GOT3 (cell line): ENCODE results near the gene TSC22D4.
"Not testable (repeated sequence)": the region's sequence is repeated elsewhere in the genome, so short reads cannot be mapped to it uniquely, and the experiment has no call there.

ENCODE experiments used
- DNase-seq: peaks from one replicate; lab custom pipeline; 2025; ENCODE audit warnings: mixed read lengths; lab: John Stamatoyannopoulos, UW

Gene TSC22D4

DNA sequence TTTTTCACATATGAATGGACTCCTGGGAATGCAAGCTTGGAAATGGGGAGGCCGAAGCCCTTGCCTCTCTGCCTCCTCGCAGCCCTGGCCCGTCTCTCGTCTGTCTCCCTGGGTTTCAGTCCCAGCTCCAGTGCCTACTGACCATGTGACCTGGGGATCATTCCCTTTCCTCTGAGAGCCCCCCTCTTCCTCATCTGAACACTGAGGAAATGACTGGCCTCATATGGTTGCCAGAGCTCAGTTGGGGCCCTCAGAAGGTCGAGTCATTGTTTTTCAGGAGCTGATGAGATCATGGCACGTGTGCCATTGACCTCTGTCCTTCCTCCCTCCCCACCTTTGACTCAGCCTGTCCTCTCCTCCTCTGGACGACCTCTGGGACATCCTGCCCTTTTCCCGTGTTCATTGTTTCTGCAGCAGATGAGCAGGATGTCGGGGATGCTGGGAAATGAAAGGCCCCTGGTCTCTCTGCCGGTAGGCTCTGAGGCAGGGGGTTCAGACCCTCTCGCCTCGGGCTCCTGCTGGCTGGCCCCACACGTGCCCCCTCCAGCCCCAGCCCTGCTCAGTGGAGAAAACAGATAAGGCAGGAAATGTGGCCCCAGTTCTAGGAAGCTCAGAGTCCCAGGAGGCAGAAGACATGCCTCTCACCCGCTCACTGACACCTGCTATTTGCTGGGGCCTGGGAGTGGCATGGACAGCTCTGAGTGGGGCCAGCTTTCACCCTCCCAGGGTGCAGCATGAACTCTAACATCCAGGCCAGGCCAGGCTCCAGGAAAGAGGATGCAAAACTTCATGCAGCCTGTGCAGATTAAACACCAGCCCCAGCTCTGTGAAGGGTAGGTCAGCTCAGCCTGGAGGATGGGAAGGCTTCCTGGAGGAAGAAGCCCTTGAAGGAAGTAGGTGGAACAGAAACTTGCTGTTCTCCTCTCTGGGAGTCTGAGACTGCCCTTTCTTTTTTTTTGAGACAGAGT lies 34.4 kb downstream of the TSC22D4 start:
- DNase-seq, result no peak

DNA sequence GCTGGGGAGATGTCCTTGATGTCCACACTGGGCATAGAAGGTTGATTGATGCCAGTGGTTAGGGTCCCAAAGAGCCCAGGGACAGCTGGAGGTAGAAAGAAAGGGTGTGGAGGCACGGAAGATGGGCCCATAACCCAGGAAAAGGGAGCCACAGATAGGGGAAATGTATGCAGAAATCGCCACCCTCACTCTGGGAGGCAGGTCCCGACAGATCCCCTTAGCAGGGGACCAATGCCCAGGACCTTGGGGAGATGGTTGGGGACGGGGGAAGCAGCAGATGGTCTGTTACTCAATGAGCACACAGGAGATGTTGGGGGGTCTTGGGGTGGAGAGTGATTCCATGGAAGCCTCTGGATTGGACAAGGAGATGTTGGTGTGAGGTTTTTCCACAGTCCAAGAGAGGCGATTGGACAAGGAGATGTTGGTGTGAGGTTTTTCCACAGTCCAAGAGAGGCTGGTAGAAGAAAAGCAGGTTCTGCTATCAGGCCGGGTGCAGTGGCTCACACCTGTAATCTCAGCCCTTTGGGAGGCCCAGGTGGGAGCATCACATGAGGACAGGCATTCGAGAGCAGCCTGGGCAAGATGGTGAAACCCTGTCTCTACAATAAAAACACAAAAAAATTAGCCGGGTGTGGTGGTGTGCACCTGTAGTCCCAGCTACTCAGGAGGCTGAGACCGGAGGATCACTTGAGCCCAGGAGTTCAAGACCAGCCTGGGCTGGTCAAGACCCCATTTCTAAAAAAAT lies 35.7 kb downstream of the TSC22D4 start:
- DNase-seq, result no peak

DNA sequence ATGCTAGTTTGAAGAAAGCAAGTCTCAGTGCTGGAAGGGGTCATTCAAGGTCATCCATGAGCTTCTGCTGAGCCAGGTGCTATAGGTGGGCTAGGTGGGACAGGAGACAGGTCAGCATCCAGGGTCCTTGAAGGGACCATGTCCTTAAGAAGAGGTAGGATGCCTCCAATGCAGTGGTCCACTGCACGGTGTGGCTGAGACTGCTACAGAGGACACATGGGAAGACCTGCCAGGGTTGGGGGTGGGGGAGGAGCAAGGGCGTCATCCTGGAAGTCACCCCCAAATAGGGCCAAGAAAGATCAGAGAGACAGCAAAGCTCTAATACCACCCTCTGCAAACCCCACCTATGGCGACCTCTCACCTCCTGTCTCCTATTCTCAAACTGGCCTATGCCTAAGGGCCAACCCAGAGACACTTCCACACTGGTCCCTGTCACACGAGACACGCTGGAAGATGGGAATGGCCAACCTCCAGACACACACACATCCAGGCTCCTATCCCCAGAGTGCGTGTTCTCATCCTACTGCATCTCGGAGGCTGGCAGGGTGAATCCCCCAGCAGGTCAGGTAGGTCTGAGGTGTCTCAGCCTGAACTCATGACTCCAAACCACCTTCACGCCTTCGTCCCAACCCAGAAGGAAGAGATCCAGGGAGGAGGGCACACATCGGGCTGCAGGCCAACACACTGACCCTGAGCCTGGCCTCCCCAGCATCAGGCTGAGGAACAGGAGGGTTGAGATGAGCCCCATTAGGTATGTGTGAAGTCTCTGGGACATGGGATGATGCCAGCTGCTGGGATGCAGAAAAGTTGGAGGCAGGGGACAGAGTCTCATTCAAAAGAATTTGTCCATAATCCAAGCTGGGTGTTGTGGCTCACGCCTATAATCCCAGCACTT lies 37.1 kb downstream of the TSC22D4 start:
- no peak for DNase-seq

DNA sequence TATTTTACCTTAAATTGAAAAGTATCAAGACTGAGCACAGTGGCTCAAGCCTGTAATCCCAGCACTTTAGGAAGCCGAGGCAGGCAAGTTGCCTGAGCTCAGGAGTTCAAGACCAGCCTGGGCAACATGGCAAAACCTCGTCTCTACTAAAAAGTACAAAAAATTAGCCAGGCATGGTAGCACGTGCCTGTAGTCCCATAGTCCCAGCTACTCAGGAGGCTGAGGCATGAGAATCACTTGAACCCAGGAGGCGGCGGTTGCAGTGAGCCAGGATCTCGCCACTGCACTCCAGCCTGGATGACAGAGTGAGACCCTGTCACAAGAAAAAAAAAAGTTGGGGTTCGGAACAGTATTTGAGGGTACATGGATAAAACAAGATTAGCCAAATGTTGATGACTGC lies 39.8 kb downstream of the TSC22D4 start:
- DNase-seq, result not testable (repeated sequence)

DNA sequence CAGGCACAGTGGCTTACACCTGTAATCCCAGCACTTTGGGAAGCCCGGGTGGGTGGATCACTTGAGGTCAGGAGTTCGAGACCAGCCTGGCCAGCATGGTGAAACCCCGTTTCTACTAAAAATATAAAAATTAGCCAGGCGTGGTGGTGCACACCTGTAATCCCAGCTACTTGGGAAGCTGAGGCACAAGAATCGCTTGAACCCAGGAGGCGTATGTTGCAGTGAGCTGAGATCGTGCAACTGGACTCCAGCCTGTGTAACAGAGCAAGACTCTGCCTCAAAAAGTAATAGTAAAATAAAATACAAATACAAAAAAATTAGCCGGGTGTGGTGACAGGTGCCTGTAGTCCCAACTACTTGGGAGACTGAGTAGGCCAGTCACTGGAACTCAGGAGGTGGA lies 40.3 kb downstream of the TSC22D4 start:
- DNase-seq, result not testable (repeated sequence)

DNA sequence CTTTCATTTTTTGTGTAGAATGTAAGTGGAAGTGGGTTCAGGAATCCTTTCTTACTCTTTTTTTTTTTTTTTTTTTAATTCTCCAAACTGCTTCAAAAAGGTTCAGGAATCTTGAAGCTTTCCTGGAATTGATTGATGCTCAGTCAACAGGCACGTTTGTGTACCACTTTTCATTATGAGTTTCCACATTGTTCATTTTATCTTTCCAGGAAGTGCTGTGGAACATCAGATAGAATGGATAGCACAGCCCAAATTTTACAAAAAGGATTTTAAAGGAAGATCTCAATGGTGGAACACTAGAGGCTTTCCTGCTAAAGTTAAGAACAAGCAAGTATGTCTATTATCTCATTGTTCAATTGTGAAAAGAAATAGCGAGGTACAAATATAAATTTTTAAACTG lies 40.8 kb downstream of the TSC22D4 start:
- DNase-seq, result no peak

DNA sequence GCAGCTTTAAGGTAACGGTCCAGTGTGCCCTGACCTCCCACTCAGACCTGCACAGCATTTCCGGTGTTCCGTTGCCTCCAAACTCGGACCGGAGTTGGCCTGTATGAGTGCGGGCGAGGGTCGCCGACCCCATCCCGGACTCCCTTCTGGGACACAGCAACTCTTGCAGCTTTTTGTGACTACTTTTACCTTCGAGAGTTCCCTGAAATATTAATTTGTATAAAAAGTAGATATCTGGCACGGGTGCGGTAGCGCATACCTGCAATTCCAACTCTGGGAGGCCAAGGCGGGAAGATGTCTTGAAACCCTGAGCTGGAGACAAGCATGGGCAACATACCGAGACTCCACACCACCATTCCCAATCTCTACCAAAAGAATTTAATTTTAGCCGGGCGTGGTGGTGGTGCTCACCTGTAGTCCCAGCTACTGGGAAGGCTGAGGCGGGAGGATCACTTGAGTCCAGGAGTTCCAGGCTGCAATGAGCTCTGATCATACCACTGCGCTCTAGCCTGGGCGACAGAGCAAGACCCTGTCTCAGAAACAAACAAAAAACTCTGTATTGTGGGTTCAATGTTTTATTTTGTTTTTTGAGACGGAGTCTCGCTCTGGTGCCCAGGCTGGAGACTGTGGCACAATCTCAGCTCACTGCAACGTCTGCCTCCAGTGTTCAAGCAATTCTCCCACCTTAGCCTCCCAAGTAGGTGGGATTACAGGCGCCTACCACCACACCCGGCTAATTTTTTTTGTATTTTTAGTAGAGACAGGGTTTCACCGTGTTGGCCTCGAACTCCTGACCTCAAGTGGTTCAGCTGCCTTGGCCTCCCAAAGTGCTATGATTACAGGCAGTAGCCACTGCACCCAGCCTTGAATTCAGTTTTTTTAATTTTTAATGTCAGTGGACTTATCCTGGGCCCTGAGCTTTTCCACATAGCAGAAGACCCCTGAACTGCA lies 41.6 kb downstream of the TSC22D4 start:
- DNase-seq, result no peak

DNA sequence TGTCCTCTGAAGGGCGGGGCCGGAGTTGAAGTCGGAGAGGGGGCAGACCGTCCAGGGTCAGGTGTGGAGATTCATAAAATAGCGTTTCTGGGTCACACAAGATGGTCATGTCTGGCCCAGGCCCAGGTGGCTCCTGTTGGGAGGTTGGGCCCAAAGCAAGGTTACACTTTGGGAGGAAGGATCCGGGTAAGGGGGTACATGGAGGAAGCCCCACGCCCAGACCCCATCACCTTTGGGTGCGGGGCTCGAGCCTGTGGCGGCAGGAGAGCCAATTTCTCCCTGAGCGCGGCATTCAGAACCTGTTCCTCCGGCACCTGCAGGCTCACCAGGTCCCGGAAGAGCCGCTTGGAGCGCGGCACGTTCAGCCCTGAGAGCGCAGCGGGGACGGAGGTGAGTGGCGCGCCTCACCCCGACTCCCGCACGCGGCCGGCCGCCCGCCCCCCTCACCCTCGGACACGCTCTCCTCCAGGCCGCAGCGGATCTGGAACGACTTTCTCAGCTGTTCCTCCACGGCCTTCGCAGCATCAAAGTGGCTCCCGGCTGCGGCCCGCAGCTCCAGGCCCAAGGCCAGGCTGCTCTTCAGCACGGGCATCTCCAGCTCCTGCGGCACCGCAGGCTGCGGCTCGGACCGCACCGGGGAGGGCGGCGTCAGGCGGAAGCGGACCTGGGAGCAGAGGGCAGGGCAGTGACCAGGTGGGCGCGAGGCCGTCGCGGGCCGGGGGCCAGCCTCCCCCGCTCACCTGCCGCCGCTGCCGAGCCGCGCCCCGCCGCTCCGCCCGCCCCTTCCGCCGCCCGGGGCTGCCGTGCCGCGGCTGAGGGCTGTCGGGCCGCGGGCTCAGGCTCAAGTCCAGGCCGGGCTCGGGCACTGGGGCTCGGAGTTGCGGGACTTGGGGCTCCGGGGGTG lies 43.4 kb downstream of the TSC22D4 start:
- no peak for DNase-seq

DNA sequence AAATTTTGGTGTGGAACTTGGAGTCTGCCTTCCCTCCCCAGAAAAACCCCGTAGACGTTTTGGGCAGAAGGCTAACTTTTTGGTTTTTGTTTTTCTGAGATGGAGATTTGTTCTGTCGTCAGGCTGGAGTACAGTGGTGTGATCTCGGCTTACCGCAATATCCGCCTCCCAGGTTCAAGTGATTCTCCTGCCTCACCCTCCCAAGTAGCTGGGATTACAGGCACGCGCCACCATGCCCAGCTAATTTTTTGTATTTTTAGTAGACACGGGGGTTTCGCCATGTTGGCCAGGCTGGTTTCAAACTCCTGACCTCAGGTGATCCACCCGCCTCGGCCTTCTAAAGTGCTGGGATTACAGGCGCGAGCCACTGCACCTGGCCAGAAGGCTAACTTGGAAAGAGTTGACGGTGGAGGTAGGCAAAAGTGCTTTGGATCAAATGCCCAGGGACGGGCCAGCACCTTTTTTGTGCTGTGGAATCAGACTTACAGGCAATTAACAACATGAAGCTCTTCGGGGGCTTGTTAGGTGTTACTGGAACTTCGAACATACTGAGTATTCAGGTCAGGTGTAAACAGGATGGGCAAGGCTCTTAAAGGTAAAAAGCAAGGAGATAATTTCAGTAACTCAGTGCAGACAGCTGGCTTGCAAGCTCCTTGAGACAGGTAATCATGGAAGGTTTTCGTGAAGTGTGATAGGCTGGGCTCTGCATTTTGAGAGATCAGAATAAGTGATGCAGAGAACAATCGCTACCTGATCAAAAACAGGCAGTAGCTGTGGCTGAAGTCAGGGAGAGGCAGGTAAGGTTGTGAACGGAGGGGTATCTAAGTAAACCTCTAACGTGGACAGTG lies 44.5 kb downstream of the TSC22D4 start:
- DNase-seq, result no peak

DNA sequence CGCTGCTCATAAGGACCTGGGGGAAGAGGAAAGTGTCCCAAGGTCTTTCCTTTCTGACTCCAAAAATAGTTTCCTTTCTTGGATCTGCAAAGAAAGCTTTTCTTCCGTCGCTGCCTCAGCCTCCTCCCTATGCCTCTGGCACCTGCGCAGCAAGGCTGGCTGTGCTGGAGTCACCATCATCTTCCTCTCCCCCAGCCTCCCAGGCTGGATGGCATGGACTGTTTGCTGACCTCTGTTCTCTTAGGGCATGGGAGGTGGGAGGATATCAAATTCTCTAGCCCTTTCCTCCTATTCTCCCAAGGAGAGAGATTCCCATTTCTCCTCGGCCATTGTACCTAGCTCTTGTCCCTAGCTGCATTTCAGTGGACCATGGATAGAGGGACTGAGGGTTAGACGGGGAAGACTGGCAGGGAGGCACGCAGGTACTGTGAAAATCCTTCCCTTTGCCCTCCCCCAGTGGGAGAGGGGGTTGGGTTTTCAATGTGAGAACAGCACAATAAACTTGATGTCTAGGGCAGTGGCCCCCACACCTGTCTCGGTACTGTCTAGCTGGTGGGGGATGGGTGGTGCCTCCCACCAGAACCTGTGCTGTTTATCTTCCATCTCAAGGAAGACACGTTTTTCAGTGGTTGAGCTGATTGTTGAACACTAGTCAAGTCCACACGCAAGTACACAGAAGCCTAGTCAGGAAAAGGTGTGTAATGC lies 45.3 kb downstream of the TSC22D4 start:
- DNase-seq, result no peak

DNA sequence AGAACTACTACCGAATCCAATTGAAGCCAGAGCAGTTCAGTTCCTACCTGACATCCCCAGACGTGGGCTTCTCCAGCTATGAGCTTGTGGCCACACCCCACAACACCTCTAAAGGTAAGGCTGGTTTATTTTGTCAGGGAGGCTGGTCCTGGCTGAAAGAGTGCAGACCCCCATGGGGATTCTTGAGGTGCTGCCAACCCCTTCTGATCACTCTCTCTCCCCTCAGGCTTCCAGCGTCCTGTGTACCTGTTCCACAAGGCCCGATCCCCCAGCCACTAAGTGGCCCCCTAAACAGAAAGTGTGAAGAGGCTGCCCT lies 45.8 kb downstream of the TSC22D4 start:
- DNase-seq, result no peak

DNA sequence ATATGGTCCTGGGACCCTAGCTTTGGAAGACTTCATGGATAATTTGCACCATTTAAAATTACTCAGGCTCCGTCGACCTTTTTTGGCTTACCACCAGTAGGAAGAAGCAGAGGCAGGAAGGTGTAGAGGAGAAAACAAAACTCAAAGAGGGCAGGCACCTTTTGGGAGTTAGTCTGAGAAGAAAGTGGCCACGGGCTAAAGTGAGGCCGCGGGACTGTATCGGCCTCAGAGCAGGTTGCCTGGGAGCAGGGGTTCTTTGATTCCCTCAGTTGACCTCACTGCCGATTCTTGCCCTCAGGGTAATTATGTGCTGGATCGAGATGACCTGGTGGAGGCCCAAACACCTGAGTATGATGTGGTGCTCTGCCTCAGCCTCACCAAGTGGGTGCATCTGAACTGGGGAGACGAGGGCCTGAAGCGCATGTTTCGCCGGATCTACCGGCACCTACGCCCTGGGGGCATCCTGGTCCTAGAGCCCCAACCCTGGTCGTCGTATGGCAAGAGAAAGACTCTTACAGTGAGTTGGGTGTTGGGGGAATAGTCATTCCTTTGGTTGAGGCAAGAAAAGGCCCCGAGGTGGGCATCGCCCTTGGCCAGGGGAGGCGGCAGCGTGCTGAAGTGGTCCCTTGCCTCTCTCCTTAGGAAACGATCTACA lies 46.3 kb downstream of the TSC22D4 start:
- DNase-seq, result no peak

DNA sequence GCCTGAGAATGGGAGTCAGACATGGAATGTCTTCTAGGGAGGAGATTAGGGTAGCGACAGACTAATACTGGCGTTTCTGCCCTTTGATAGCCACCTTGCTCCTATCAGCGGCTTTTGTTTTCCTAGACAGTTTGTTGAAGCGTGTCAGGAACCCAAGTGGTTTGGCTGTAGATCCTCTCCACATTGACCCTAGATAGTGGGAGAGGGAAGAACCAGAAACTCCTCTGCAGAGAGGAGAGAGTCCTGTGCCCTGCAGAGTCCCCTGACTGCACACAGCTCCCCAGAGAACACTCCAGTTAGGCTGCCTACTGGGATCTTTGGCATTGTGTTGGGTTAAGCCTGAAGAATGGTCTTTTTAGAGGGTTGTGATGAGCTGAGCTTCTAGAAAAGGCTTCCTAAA lies 47.0 kb downstream of the TSC22D4 start:
- DNase-seq, result no peak

DNA sequence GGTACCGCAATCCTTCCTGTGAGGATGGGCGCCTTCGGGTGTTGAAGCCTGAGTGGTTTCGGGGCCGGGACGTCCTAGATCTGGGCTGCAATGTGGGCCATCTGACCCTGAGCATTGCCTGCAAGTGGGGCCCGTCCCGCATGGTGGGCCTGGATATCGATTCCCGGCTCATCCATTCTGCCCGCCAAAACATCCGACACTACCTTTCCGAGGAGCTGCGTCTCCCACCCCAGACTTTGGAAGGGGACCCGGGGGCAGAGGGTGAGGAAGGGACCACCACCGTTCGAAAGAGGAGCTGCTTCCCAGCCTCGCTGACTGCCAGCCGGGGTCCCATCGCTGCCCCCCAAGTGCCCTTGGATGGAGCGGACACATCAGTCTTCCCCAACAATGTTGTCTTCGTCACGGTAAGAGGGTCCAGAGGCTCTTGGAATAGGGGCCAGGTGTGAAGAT lies 47.7 kb downstream of the TSC22D4 start:
- no peak for DNase-seq

DNA sequence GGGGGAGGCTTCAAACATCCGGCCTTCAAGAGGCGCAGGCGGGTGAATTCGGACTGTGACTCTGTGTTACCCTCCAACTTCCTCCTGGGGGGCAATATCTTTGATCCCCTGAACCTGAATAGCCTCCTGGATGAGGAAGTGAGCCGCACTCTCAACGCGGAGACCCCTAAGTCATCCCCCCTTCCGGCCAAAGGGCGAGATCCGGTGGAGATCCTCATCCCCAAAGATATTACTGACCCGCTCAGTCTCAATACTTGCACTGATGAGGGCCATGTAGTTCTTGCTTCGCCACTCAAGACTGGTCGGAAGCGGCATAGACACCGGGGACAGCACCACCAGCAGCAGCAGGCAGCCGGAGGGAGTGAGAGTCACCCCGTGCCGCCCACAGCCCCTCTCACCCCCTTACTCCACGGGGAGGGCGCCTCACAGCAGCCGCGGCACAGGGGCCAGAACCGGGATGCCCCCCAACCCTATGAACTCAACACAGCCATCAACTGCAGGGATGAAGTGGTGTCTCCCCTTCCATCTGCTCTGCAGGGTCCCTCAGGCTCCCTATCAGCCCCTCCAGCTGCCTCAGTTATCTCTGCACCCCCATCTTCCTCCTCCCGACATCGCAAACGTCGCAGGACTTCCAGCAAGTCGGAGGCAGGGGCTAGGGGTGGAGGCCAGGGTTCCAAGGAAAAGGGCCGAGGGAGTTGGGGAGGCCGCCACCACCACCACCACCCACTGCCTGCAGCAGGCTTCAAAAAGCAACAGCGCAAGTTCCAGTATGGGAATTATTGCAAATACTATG lies 48.3 kb downstream of the TSC22D4 start:
- DNase-seq, result no peak

DNA sequence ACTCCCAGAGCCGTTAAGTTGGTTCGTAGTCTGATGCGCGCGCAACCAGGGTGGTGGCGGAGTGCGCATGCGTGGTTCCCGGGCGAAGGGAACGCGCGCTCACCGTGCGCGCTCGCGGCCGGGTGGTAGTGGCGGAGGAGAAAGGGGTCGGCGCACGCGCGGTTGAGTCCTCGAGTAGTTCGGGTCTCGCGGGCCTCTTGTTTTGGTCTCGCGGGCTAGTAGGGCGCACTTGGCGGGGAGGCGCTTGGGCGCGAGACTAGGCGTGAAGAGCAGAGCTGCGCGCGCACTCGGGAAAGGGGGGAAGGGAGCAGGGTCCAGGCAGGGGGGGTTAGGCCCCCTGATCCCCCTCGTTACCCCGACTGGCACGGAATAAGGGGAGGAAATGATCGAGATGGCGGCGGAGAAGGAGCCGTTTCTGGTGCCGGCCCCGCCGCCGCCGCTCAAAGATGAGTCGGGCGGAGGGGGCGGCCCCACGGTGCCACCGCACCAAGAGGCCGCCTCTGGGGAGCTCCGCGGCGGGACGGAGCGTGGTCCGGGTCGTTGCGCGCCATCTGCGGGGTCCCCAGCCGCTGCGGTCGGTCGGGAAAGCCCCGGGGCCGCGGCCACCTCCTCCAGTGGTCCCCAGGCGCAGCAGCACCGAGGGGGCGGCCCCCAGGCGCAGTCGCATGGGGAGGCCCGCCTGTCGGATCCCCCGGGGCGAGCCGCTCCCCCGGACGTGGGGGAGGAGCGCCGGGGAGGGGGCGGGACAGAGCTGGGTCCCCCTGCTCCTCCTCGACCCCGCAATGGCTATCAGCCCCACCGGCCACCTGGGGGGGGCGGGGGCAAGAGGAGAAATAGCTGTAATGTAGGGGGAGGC lies 49.1 kb downstream of the TSC22D4 start, which contains the start of gene MEPCE:
Gene MEPCE, plus strand, starts transcription at position 195 of the 856 bp plus-strand sequence. Its CDS starts 188 bp downstream, at position 383.
- peak; percentile 93 for DNase-seq
